Mononuclear cell (primary cell): ENCODE results near the gene SHH. TPM values are rescaled to one million over a fixed set of nuclear protein-coding genes. Genes with fewer than 3 reads are reported as not detected.
"Not testable (repeated sequence)": the region's sequence is repeated elsewhere in the genome, so short reads cannot be mapped to it uniquely, and the experiment has no call there.

Experiments used
- H3K27me3 ChIP-seq: 2 replicates; pipeline ENCODE4 v1.6.0; 2011; ENCODE audit warnings: low read length, control low read depth; ENCODE audit not compliant: insufficient read depth
- H3K4me1 ChIP-seq: 2 replicates; pipeline ENCODE4 v1.5.1; 2011; ENCODE audit warnings: mild to moderate bottlenecking, low read length, control low read depth; ENCODE audit not compliant: insufficient read depth
- H3K4me3 ChIP-seq: 2 replicates; pipeline ENCODE4 v1.5.1; 2011; ENCODE audit warnings: mild to moderate bottlenecking, low read length, moderate library complexity
- H3K9me3 ChIP-seq: 2 replicates; pipeline ENCODE4 v1.5.1; 2011; ENCODE audit warnings: low read depth, mild to moderate bottlenecking, control low read depth, low read length
- total RNA-seq: library from RNA; depleted of rRNA; stranded (reverse); fragments of >200 nt; gene quantifications from one replicate; pipeline ENCODE4 v1.2.3, GENCODE V29; 2012

SHH gene
- total RNA-seq, 1 donor = 0.10 TPM

DNA sequence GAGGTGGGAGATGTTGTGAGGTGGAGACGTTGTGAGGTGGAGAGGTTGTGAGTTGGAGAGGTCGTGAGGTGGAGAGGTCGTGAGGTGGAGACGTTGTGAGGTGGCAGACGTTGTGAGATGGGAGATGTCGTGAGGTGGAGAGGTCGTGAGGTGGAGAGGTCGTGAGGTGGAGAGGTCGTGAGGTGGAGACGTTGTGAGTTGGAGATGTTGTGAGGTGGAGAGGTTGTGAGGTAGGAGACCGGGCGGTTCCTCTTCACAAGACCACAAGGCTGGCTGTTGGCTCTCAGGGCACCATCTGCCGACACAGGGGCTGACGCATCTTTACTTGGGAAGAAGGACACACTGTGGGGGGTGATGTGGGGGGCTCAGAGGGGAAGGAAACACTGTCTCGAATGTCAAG, 34.7 kb upstream of the SHH start:
- no peaks in the 10 kb centered on the region for H3K9me3 ChIP-seq
- H3K4me1 ChIP-seq = no peaks in the 10 kb centered on the region
- H3K4me3 ChIP-seq = no peak overlapping the region
- no peaks in the 10 kb centered on the region for H3K27me3 ChIP-seq

DNA sequence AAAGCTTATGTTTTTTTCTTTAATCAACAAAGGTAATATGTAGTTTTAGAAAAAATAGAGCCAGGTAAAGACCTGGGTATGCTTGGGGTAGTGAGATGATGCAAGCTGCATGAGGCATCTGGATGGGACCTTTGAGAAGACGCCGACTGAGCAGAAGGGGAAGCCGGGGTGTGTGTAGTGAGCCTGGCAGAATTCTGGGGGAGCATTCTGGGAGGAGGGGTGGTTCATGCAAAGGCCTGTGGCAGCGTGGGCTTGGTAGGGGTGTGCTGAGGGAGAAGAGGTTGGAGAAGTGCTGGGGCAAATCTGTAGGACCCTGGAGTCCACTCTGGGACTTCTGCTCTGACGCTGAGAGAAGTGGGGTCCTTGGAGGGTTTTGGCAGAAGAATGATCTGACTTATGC, 33.9 kb upstream of the SHH start:
- H3K27me3 ChIP-seq = no peaks in the 10 kb centered on the region
- H3K9me3 ChIP-seq = no peaks in the 10 kb centered on the region
- no peaks in the 10 kb centered on the region for H3K4me1 ChIP-seq
- H3K4me3 ChIP-seq = no peak overlapping the region

DNA sequence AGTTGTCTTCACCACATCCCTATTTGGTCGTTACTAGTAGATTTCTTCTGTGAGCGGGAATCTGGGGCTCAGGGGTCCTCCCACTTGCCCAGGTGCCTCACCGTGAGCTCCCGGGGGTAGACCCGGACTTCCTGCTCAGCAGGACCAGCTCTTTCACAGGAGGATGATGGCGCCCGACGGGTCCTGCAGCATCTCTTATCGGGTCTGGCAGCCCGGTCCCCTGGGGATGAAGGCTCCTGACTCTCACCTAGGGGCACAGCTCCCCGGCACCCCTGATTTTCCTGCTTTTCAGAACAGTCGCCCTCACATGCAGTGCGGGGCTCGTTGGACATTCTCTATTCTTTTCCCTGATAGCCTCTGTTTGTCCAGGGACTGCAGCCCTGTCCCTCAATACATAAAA, 33.0 kb upstream of the SHH start:
- Histone ChIP-seq H3K4me3 (no peak overlapping the region), H3K27me3 (no peaks in the 10 kb centered on the region), H3K4me1 (no peaks in the 10 kb centered on the region), H3K9me3 (no peaks in the 10 kb centered on the region)

DNA sequence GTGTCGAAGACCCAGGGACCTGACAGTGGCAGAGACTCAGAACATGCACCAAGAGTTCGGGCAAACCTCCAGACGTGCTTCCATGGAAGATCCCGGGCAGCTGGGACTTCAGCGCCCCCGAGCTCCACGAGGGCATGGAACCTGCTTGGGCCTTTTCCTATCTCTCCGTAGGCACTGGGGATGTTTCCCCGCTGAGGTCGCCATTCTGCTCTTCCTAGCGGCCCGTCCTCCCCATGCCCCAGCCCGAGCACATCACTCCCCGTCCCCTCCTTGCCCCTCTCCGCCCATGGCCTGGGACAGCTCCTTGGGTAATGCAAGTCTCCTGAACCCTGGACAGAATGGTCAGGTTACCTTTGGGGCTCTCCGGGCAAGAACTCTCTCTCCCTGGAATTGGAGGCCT, 32.3 kb upstream of the SHH start:
- Histone ChIP-seq H3K9me3 (no peaks in the 10 kb centered on the region), H3K27me3 (no peaks in the 10 kb centered on the region), H3K4me3 (no peak overlapping the region), H3K4me1 (no peaks in the 10 kb centered on the region)

DNA sequence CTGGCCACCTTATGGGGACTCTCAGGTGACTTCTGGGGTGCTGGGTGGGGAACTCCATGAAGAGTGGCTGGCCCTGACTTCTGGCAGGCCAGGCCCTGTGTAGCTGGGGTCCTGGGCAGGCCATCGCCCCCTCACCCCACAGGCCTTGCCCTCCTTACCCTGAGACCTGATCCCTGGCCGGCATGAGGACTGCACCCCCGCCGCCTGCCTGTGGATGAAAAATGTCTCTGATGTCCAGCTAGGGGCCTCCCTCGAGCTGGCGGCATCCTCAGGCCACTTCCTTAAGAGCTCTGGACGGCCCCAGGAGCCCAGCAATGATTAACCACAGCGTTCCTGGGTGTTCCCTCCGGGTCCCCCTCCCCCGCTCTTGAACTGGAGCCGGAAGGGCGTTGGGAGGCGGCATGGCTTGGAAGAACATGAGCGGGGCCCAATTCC, 31.8 kb upstream of the SHH start:
- Histone ChIP-seq H3K9me3 (no peaks in the 10 kb centered on the region), H3K4me1 (no peaks in the 10 kb centered on the region), H3K4me3 (no peak overlapping the region), H3K27me3 (no peaks in the 10 kb centered on the region)

DNA sequence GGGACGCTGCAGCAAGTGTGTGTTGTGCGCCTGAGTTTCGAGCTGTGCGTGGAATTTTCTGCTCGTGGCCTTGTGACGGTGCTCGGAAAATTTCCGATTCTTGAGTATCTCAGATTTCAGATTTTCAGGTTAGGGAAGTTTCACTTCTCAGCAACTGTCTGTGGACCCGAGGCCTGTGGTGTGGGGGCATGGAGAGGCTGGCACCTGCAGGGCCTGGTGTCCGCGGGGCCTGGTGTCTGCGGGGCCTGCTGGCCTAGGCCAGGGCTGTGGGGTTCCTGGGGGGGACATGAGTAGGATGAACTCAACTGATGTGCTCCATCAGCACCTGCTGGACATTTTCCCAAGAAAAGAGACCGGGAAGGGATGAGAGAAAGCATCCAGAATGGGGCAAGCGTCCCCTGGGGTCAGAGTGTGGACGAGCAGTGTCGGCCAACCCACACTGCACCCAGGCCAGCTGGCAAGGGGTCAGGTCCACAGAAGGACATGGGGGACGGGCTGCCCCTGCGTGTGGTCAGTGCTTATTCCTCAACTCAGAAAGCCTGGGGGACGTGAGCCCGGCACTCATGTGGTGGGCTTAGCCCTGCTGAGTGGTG, 31.3 kb upstream of the SHH start:
- Histone ChIP-seq H3K27me3 (no peaks in the 10 kb centered on the region), H3K4me1 (no peaks in the 10 kb centered on the region), H3K4me3 (no peak overlapping the region), H3K9me3 (no peaks in the 10 kb centered on the region)

DNA sequence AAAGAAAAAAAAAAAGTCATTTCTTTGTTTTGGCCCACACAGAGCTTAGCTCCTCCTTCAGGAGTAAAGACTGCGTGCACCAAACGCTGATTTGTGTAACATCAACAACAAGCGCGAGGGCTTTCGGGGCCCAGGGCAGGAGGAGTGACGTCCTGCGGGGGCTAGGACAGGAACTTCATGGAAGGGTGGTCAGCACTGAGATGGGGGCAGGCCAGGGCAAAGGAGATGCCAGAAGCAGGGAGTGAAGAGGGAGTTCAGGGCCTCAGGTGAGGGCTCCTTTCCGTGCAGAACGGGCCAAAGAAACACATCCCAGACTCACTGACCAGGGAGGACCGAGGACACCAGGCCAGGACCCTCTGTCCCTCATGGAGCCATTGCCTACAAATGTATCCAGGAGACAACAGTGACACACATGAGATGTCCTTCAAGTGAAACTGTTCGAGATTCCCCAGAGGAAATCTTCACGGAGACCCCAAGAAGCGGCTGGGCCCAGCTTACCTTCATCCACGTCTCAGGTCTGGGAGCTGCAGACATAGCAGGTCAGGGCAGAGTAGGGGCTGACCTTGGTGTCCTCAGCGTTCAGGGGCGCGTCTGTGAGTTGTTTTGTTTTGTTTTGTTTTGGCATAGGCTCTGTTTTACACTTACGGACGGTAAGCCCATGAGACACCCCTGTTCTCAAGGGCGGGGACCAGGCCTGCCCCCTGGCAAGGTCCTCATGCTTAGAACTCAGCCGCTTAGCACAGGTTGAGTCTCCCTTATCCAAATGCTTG, 30.4 kb upstream of the SHH start:
- Histone ChIP-seq H3K9me3 (no peaks in the 10 kb centered on the region), H3K27me3 (no peaks in the 10 kb centered on the region), H3K4me1 (no peaks in the 10 kb centered on the region), H3K4me3 (no peak overlapping the region)

DNA sequence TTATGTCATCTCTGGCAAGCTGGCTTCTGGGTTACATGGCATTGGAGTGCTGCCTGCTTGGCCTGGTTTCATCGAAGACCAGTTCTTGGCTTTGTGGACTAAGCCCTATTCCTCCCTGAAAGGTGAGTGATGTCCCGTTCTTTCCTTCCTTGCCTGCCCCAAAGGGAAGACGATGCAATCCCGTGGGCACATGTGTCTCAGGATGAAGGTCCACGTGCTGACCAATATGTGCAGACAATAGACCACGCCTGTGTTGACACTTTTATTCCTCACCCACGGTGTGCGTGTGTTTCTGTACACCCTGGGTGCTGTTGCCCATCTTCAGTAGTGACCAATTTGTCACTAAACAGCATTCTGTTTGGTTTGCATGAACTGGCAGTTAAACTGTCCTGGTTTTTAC, 28.6 kb upstream of the SHH start:
- Histone ChIP-seq H3K4me3 (no peak overlapping the region), H3K9me3 (no peaks in the 10 kb centered on the region), H3K4me1 (no peaks in the 10 kb centered on the region), H3K27me3 (no peaks in the 10 kb centered on the region)

DNA sequence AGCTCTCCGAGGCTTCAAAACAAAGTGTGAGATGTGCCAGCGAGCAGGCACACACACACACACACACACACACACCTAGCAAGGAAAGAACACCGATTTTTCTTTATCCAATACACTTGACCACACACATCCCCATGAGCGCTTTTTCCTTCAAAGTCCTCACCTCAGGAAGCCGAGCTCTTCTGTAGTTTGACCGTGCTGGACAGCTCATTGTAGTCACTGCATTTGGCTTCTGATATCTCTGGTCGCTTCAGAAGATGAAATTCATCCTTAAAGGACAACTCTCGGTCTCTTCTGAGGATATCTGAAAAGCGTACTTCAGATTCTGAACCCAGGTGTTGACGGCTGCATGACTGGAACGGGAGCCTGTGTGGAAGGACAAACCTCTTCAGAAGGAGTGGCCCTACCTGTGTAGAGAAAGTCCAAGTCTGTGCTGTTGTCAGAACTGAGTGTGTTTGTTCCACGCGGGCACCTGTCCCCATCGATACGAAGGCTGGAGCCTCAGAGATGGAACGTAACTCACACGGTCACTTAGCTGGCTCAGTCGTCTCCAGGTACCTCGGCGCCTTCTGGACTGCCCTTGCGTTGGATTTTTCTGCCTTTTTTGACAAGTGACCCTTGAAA, 28.1 kb upstream of the SHH start:
- Histone ChIP-seq H3K4me3 (no peak overlapping the region), H3K4me1 (no peaks in the 10 kb centered on the region), H3K27me3 (no peaks in the 10 kb centered on the region)

DNA sequence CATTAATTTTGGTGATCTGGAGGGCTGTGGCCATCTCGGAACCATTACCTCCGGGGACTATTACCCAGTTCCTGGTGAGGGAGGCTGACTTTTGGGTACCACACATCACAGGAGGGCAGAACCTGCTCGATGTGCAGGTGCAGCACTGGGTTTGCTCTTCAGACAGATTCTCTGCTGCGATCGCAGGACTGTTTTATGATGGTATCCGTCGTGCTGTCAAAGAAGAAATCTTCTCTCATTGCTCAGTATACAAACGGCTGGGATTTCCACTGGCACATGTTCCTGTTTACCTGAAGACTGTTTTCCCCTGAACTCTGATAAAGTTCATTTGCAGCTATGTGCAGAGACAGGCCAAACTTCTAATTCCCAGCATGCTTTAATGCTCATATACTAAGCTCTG, 27.2 kb upstream of the SHH start:
- Histone ChIP-seq H3K27me3 (no peaks in the 10 kb centered on the region), H3K4me3 (no peak overlapping the region), H3K9me3 (no peaks in the 10 kb centered on the region), H3K4me1 (no peaks in the 10 kb centered on the region)

More for the DNA sequence above, 28.1 kb upstream of the SHH start:
- H3K9me3 ChIP-seq = no peaks in the 10 kb centered on the region

DNA sequence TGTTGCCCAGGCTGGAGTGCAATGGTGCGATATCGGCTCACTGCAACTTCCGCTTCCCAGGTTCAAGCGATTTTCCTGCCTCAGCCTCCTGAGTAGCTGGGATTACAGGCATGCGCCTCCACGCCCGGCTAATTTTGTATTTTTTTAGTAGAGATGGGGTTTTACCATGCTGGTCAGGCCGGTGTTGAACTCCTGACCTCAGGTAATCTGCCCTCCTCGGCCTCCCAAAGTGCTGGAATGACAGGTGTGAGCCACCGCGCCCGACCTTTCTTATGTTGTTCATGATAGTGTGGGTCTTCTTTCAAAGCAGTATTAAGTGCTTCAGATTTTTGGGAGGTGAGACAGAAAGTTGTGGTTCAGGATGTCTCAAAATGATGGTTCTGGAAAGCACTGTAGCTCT, 26.0 kb upstream of the SHH start:
- H3K4me3 ChIP-seq, H3K27me3 ChIP-seq, H3K4me1 ChIP-seq: not testable (repeated sequence)

DNA sequence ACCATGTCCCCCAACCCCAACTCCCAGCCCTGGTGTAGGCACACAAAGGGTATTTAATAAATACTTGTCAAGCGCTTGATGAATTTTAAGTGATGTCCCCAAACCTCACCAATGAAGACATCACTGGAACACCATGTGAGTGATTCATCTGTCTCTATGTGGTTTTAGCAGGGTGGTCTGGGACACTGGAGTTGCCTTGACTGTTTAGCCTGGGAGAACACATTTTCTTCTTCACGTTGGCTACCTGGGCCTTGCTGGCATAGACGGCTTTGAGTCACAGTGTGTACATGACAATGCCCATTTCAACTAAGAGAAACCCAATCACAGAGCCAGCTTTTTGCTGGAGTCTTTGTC, 24.8 kb upstream of the SHH start:
- H3K9me3 ChIP-seq = no peaks in the 10 kb centered on the region
- no peaks in the 10 kb centered on the region for H3K4me1 ChIP-seq
- no peak overlapping the region for H3K4me3 ChIP-seq
- H3K27me3 ChIP-seq = no peaks in the 10 kb centered on the region

More for the DNA sequence above, 26.0 kb upstream of the SHH start:
- not testable (repeated sequence) for H3K9me3 ChIP-seq

DNA sequence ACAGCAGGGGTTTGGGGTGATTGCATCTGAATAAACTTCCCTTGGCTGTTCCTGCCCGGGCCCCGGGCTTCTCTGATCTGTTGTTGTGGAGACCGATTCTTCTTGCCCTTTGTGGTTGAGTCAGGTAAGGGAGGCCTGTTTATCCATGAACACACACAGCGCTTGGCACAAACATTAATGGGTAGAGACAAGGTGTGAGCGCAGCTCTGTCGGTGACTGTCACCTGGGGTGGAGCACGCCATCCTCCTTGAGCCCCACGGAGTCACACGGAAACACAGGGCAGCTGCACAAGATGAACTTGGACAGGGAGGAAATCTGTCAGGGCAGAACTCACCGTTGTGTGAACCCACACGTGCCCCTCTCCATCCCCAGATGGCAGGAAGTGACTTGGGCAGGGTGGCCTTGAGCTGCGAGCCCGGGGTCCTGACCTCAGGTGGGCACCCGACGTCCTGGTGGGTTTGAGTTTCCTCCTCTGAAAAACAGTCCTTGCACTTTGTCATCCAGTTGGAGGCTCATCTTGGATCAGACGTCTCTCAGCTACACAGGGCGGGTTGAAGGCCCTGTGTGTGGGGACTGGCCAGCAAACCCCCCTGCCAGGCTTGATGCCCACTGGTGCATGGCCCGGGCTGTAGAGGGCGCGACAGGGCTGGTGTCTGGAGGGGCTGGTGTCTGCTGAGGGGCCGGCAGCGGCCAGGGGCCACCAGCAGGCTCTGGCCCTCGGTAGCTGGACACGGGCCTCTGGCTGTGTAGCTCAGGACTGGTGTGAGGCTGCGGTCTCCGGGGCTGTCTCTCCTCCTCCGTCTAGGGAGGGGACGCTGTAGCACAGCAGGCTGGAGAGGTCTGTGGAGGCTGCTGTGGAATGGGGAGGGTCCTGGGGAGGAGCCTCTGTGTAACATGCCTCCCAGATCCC, 24.2 kb upstream of the SHH start:
- no peak overlapping the region for H3K4me3 ChIP-seq
- no peaks in the 10 kb centered on the region for H3K27me3 ChIP-seq
- no peaks in the 10 kb centered on the region for H3K9me3 ChIP-seq
- no peaks in the 10 kb centered on the region for H3K4me1 ChIP-seq

DNA sequence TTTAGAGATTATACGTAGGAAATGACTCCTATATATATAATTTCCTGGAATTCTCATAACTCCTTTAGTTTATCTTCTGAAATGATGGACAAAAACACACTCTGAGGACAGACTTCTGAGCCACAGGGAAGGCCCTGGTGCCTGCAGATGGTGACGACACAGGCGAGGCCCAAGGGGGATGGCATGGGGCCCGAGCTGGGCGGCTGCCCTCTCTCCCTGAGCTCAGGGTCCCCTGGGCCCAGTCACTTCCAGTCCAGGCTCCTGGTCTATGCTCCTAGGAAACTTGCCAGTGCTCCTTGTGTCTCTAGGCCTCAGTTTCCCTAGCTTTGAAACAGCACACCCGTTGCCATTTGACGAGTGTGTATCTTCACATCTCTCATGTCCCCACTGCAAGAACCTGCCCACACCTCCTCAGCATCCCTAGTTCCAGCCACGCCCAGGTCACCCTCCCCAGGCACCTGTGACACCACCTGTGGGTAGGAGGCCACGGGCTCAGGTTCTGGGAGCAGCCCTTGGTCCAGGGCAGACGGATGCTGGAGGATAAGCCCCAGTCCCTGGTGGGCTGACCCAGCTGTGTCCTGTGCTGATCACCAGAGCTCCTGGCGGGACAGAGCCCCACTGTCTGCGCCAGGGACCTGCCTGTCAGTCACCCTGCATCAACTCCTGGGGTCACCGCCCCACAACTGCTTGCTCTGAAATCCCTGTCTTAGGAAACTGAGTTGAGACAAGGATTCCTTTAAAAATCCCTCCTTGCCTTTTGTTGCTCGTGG, 23.4 kb upstream of the SHH start:
- Histone ChIP-seq H3K4me1 (no peaks in the 10 kb centered on the region), H3K4me3 (no peak overlapping the region), H3K27me3 (no peaks in the 10 kb centered on the region), H3K9me3 (no peaks in the 10 kb centered on the region)
